GM18868 (cell line): ENCODE measurements around the gene NPIPA5.
"Not testable (repeated sequence)": the region's sequence is repeated elsewhere in the genome, so short reads cannot be mapped to it uniquely, and the experiment has no call there.

Experiments
- ATAC-seq: cut with Tn5 transposase; IDR thresholded peaks from one replicate; pipeline ENCODE4 v1.9.1; 2021; ENCODE audit warnings: mild to moderate bottlenecking, moderate library complexity; ENCODE audit not compliant: unreplicated experiment

The NPIPA5 gene

GRCh38 chr16:15378194-15378593 lies at the start of gene NPIPA5:
Gene NPIPA5 (minus strand): TSS chr16:15378294. CDS start chr16:15378294, 0 bp downstream.
- not testable (repeated sequence) for ATAC-seq

- no peak for ATAC-seq
Observed at GRCh38 chr16:15427648-15428239, 49.6 kb upstream of the NPIPA5 start.

GRCh38 chr16:15426796-15427195 lies 48.7 kb upstream of the NPIPA5 start:
- no peak for ATAC-seq

DNA sequence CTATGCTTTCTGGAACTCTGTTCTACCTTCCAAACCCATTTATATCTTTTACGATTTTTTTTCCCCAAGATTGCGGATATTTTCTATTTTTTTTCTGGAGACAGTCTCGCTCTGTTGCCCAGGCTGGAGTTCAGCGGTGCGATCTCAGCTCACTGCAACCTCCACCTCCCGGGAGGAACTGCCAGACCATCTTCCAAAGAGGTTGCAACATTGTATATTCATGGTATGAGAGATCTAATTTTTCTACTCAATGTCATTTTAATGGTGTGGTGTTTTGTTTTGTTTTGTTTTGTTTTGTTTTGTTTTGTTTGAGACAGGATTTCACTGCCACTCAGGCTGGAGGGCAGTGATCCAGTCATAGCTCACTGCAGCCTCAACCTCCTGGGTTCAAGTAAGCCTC lies 47.8 kb upstream of the NPIPA5 start:
- no peak for ATAC-seq

DNA sequence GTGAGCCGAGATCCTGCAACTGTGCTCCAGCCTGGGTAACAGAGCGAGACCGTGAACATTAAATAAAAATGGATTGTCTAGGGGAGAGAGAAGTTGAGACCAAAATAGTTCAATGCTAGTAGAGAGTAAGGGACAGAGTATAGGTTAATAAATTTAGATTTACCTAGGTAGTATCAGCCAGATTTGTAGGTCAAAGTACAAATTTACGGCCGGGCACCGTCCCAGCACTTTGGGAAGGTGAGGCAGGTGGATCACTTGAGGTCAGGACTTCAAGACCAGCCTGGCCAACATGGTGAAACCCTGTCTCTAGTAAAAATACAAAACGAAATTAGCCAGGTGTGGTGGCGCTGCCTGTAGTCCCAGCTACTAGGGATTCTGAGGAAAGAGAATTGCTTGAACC lies 44.1 kb upstream of the NPIPA5 start:
- ATAC-seq: no peak

GRCh38 chr16:15421696-15422095 lies 43.6 kb upstream of the NPIPA5 start:
- not testable (repeated sequence) for ATAC-seq

DNA sequence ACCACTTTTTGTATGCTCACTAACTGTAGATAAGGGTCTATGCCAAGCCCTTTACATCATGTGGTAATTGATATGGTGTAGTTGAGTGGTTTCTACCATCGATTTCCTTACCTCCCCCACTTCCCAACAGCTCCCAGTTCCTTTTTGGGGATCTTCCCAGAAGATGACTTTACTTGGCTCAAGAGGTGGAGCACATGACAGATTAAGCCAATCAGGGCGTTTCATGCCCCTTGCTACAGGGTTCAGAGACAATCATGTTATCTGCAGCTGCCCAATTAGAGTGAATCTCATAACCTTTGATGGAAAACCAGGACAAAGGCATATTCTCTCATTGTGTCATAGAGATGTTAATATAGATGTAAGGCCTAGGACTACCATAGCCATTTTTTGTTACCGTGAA lies 40.1 kb upstream of the NPIPA5 start:
- no peak for ATAC-seq

DNA sequence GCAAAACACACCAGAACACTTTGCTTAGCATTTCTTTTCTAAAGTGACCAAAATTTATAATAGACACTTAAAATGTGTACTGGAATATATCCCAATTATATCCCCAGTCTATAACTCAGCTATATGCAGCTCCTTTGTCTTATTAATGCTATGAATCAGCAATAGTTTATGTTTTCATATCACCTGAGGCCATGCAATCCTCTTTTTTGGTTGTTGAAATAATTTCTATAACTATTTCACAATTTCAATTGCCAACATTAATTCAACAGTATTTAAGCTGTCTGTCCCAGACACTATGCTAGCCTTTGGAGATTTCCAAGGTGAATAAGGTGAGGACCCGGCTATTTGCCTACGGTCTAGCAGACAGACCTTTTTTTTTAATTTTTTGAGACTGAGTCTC lies 39.1 kb upstream of the NPIPA5 start:
- no peak for ATAC-seq

GRCh38 chr16:15415511-15415985 lies 37.5 kb upstream of the NPIPA5 start:
- ATAC-seq: no peak

DNA sequence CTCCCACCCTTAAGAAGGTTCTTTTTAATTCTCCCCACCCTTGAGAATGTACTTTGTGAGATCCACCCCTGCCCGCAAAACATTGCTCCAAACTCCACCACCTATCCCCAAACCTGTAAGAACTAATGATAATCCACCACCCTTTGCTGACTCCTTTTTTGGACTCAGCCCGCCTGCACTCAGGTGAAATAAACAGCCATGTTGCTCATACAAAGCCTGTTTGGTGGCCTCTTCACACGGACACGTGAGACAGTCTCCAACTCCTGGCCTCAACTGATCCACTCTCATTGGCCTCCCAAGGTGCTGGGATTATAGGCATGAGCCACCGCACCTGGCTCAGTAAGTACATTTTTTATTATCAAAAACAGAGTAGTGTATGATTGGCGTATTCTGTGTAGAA lies 31.4 kb upstream of the NPIPA5 start:
- not testable (repeated sequence) for ATAC-seq

DNA sequence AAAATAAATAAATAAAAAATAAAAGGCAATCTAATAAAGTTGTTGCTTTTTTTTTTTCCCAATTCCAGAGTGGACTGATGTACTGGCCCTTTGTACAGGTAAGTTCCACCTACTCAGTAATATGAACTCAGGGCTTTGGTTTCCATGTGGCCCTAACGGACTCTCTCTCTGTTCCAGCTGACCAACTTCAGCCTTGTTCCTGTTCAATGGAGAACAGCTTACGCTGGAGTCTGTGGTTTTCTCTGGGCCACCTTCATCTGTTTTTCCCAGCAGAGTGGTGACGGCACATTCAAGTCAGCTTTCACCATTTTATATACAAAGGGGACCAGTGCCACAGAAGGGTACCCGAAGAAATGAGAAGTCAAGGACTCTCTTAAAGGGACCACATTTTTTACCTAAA lies 29.7 kb upstream of the NPIPA5 start:
- ATAC-seq: not testable (repeated sequence)

- ATAC-seq: no peak
Observed at GRCh38 chr16:15404792-15405191, 26.7 kb upstream of the NPIPA5 start.

GRCh38 chr16:15404091-15404490 lies 26.0 kb upstream of the NPIPA5 start:
- ATAC-seq: not testable (repeated sequence)

- no peak for ATAC-seq
Observed at GRCh38 chr16:15403392-15403995, 25.4 kb upstream of the NPIPA5 start.

DNA sequence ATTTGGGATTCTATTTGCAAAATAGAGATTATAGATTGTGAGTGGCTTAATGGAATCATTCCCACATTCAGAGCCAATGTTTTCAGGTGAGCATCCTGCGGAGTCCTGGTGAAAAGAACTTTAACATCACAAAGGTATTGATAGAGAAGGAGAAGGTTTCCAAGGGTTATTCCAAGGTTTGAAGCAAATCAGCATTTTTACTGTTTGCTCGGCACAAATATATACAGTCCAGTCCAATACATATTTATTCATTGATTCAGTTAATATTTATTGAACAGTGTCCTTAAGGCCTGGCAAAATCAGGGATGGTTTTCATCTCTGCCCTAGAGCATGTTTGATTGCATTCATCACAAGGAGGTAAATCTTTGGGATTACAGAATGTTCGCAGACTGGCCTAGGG lies 23.9 kb upstream of the NPIPA5 start:
- ATAC-seq: no peak

DNA sequence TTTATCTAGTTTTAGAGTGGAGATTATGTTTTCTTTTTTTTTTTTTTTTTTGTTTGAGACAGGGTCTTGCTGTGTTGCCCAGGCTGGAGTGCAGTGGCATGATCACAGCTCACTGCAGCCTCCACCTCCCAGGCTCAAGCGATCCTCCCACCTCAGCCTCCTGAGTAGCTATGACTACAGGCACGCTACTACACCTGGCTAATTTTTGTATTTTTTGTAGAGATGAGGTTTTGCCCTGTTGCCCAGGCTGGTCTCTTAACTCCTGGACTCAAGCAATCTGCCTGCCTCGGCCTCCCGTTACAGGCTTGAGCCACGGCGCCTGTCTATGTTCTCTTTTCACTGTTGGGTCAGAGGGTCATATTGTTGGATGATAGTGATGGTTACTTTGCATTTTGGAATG lies 22.2 kb upstream of the NPIPA5 start:
- ATAC-seq: not testable (repeated sequence)

DNA sequence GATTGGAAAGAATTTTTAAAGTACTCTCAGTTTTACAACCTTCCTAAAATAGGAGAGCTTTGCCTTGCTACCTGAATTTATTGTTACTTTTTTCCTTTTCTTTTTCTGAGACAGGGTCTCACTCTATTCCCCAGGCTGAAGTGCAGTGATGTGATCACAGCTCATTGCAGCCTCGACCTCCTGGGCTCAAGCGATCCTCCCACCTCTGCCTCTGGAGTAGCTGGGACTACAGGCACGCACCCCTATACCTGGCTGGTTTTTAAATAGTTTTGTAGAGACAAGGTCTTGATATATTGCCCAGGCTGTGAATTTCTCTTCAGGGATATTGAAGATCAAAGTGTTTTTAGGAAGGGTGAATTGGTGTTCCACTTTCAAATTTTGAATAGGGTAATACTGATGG lies 21.2 kb upstream of the NPIPA5 start:
- no peak for ATAC-seq

GRCh38 chr16:15398618-15399316 lies 20.7 kb upstream of the NPIPA5 start:
- ATAC-seq: no peak

DNA sequence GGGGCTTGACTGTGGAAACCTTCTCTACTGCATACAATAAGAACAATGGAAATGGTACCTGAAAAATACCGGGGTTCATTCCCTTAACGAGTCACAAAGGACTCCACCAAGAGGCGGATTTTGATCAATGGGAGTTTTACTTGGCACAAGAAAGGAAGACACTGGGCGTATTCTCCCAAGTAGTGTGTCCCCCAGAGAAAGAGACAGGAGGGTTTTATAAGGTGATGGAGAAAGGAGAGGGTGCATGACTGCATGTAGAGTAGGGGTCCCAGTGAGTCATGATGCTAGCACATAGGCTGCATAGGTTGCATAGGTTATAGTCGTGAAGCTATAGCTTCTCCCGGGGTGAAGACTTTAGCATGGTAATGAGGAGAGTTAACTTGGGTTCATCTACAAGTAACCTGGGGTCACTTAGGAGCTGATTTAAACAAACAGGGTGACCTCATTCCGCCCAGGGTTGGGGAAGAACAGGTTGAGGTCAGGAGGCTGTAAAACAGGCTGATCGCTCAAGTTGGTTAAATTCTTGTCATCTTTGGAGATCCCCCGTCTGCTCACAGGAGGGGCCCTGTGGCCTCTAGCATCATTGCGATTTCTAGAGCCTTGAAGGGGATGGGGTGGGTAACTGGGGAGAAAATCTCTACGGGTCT lies 19.0 kb upstream of the NPIPA5 start:
- ATAC-seq: no peak

GRCh38 chr16:15396509-15396829 lies 18.4 kb upstream of the NPIPA5 start:
- not testable (repeated sequence) for ATAC-seq

- ATAC-seq: not testable (repeated sequence)
Observed at GRCh38 chr16:15395631-15396508, 17.8 kb upstream of the NPIPA5 start, which contains the start of gene MPV17L. Gene MPV17L (plus strand): TSS chr16:15395754. CDS start chr16:15395898, 144 bp downstream.
